B cell (primary cell): Measurements from ENCODE around the gene CCDC178. TPM values are rescaled to one million over a fixed set of nuclear protein-coding genes. Genes with fewer than 3 reads are reported as not detected.

Experiments
- ATAC-seq: fragments of 200-7000 bp; cut with Tn5 transposase; one replicate; pipeline ENCODE4 v1.10.0; 2021; ENCODE audit warnings: low read depth, mild to moderate bottlenecking, moderate number of reproducible peaks, moderate library complexity
- CTCF ChIA-PET: fragments of 350-600 bp; sonication (Branson Sonifier 250); formaldehyde crosslinking; loops from one replicate; lab custom pipeline; 2021; ENCODE audit warnings: antibody characterized with exemption, inconsistent platforms; lab: Charles Lee
- POLR2A ChIA-PET: fragments of 350-600 bp; sonication (Branson Sonifier 250); formaldehyde crosslinking; loops from one replicate; lab custom pipeline; 2021; ENCODE audit warnings: antibody characterized with exemption; lab: Charles Lee
- DNase-seq: peaks from one replicate; pipeline ENCODE4 v3.0.0; 2013
- H2AFZ ChIP-seq: 2 replicates; pipeline ENCODE4 v1.6.1; 2012; ENCODE audit warnings: mild to moderate bottlenecking, low read depth, low read length; ENCODE audit not compliant: insufficient read depth, poor library complexity, severe bottlenecking
- H3K27ac ChIP-seq, 2 donors: 1 replicate in 1 of 2; 2 replicates in 1 of 2; pipeline ENCODE4 v1.5.1; 2012 to 2013; ENCODE audit warnings: low read length in 2 of 2, mild to moderate bottlenecking in 2 of 2, moderate library complexity in 1 of 2
- H3K27me3 ChIP-seq, 4 experiments: fragments of 200-600 bp in 1 of 4; sonication (generic) in 1 of 4; replicated peaks in 1 of 4; 1 replicate in 2 of 4; 2 replicates in 2 of 4; pipeline versions ENCODE4 v1.6.1 to v1.7.0; 2013 to 2016; ENCODE audit warnings: low read length in 3 of 4, mild to moderate bottlenecking in 2 of 4, mixed read lengths in 1 of 4, moderate library complexity in 1 of 4; ENCODE audit not compliant: insufficient read depth in 4 of 4, control insufficient read depth in 3 of 4; ENCODE audit errors: control extremely low read depth in 1 of 4
- H3K36me3 ChIP-seq, 2 experiments: replicated peaks in 1 of 2; 1 replicate in 1 of 2; 2 replicates in 1 of 2; pipeline versions ENCODE4 v1.6.1 to v1.7.1; 2013; ENCODE audit warnings: low read length in 1 of 2; ENCODE audit not compliant: insufficient read depth in 2 of 2, control insufficient read depth in 1 of 2; ENCODE audit errors: control extremely low read depth in 1 of 2, extremely low read depth in 1 of 2
- H3K4me1 ChIP-seq, 2 donors: fragments of 200-600 bp in 1 of 2; sonication (generic) in 1 of 2; 1 replicate in 1 of 2; 2 replicates in 1 of 2; pipeline versions ENCODE4 v1.5.1 to v1.6.1; 2013 to 2017; ENCODE audit warnings: low read length in 2 of 2; ENCODE audit not compliant: control insufficient read depth in 2 of 2, insufficient read depth in 2 of 2
- H3K4me2 ChIP-seq: replicated peaks from 2 replicates; pipeline ENCODE3; 2012; ENCODE audit warnings: mild to moderate bottlenecking, low read depth, low read length; ENCODE audit not compliant: poor library complexity, severe bottlenecking
- H3K4me3 ChIP-seq, 5 experiments: fragments of 200-600 bp in 1 of 5; sonication (generic) in 1 of 5; 1 replicate in 3 of 5; 2 replicates in 2 of 5; pipeline versions ENCODE4 v1.5.1 to v1.7.0; 2011 to 2016; ENCODE audit warnings: low read length in 4 of 5, mild to moderate bottlenecking in 4 of 5, low read depth in 2 of 5, control low read depth in 1 of 5, moderate library complexity in 1 of 5; ENCODE audit not compliant: insufficient read depth in 1 of 5; ENCODE audit errors: control extremely low read depth in 1 of 5, extremely low read depth in 1 of 5
- H3K79me2 ChIP-seq: fragments of 200-600 bp; sonication (generic); one replicate; pipeline ENCODE4 v1.6.0; 2016; ENCODE audit warnings: low read length; ENCODE audit not compliant: control insufficient read depth, insufficient read depth
- H3K9ac ChIP-seq: fragments of 200-600 bp; sonication (generic); 2 replicates; pipeline ENCODE4 v1.6.1; 2017; ENCODE audit warnings: mild to moderate bottlenecking, low read length, moderate library complexity
- H3K9me3 ChIP-seq, 3 donors: one replicate each; pipeline versions ENCODE4 v1.6.1 to v1.7.1; 2013; ENCODE audit warnings: low read length in 2 of 3; ENCODE audit not compliant: control insufficient read depth in 2 of 3, insufficient read depth in 1 of 3; ENCODE audit errors: control extremely low read depth in 1 of 3
- H4K20me1 ChIP-seq: 2 replicates; pipeline ENCODE4 v1.6.0; 2012; ENCODE audit warnings: mild to moderate bottlenecking, low read length; ENCODE audit not compliant: insufficient read depth, control insufficient read depth, poor library complexity, severe bottlenecking
- H3K27ac Mint-ChIP-seq: one replicate; pipeline ENCODE4 v1.8.0; 2021; ENCODE audit warnings: mixed read lengths
- H3K27me3 Mint-ChIP-seq: one replicate; pipeline ENCODE4 v1.8.0; 2021; ENCODE audit warnings: mixed read lengths
- H3K4me1 Mint-ChIP-seq: one replicate; pipeline ENCODE4 v1.8.0; 2021; ENCODE audit warnings: mixed read lengths
- H3K4me3 Mint-ChIP-seq: one replicate; pipeline ENCODE4 v1.8.0; 2021; ENCODE audit warnings: mixed read lengths
- H3K9me3 Mint-ChIP-seq: one replicate; pipeline ENCODE4 v1.8.0; 2022; ENCODE audit warnings: mixed read lengths; ENCODE audit not compliant: insufficient read depth
- CTCF ChIP-seq: fragments of 200-600 bp; IDR thresholded peaks from one replicate; pipeline ENCODE4 v1.8.0; 2022; ENCODE audit warnings: antibody characterized with exemption, mild to moderate bottlenecking
- EZH2 ChIP-seq: IDR thresholded peaks from 2 replicates; pipeline ENCODE4 v1.6.1; 2012; ENCODE audit warnings: borderline replicate concordance, low read depth, mild to moderate bottlenecking, moderate library complexity, low read length; ENCODE audit not compliant: insufficient read depth, poor library complexity, severe bottlenecking
- WGBS: methylation state at CpG from one replicate; pipeline ENCODE4 v1.1.5; 2013; ENCODE audit warnings: missing lambda C conversion rate; ENCODE audit not compliant: insufficient coverage; 5-methylcytosine and 5-hydroxymethylcytosine counted together
- intact Hi-C: fragments of 100-400 bp; cut with micrococcal nuclease; formaldehyde crosslinking; loops from one replicate; pipeline ENCODE4 v1.10.0; 2022
- polyA plus RNA-seq: library from polyadenylated mRNA; depleted of rRNA; stranded (reverse); fragments of >200 nt; gene quantifications from 2 replicates; pipeline ENCODE4 v1.2.3, GENCODE V29; 2012
- total RNA-seq, 2 donors: library from RNA; stranded (reverse); fragments of 120-200 nt in 1 of 2; gene quantifications; 1 replicate in 1 of 2; 2 replicates in 1 of 2; pipeline versions ENCODE4 v1.2.3 to v1.2.4, GENCODE V29; 2013 to 2022

The CCDC178 gene
- total and polyA plus RNA-seq, 2 donors (not counting 1 experiment from before 2014, with no cell fraction given), result not detected

GRCh38 chr18:32919799-32920198 lies 520.7 kb downstream of the CCDC178 start:
- ATAC-seq (peak; percentile 99), DNase-seq (peak; percentile 87)
- Histone ChIP-seq H4K20me1 (no peaks in the 10 kb centered on the region), H3K27me3 (no peaks in the 10 kb centered on the region), H3K9me3 (no peaks in the 10 kb centered on the region), H3K4me3 (no peak overlapping the region), H3K9ac (no peak overlapping the region), H2AFZ (peak overlapping the region; percentile 4), H3K36me3 (no peaks in the 10 kb centered on the region), H3K79me2 (peaks cover 20% of the 10 kb centered on the region), H3K27ac (peak overlapping the region in 1 of 2 donors; percentile 24), H3K4me1 (peaks cover 43 to 52% of the 10 kb centered on the region in 2 donors), H3K4me2 (peak overlapping the region; percentile 29)
- Mint-ChIP-seq H3K27ac (no peak overlapping the region), H3K9me3 (no peaks in the 10 kb centered on the region), H3K4me3 (peak overlapping the region; percentile 49), H3K4me1 (peaks cover 44% of the 10 kb centered on the region), H3K27me3 (no peaks in the 10 kb centered on the region)
- intact Hi-C loops, result loop anchor here (1.0 to 5.0 kb wide), 5 partner anchors 17 to 205 kb away; partner anchors contain the start of gene KLHL14
- ChIA-PET POLR2A (no interaction called here), CTCF (interaction anchor here (0.9 to 4.6 kb wide), 3 partner anchors 148 to 225 kb away, joined by 3 to 65 read pairs (median 40); partner anchors contain the start of gene KLHL14)
- WGBS, result 14% methylated on average over 2 of the region's 2 CpGs
- no peak for TF ChIP-seq EZH2
- TF ChIP-seq CTCF, result peak; percentile 97

GRCh38 chr18:32918692-32919250 lies 521.8 kb downstream of the CCDC178 start:
- H2AFZ ChIP-seq, result peak overlapping the region; percentile 60
- H3K27me3 Mint-ChIP-seq, result no peaks in the 10 kb centered on the region
- TF ChIP-seq EZH2, result no peak
- no peak for TF ChIP-seq CTCF
- peak overlapping the region; percentile 3 for H3K9ac ChIP-seq
- peak overlapping the region; percentile 24 to 48 for H3K27ac ChIP-seq
- H3K9me3 Mint-ChIP-seq, result no peaks in the 10 kb centered on the region
- H3K4me1 Mint-ChIP-seq, result peaks cover 40% of the 10 kb centered on the region
- WGBS, result 47% methylated on average over 3 of the region's 5 CpGs
- ChIA-PET CTCF (interaction anchor here (0.8 to 4.5 kb wide), 16 partner anchors 9 to 342 kb away, joined by 3 to 69 read pairs (median 6); partner anchors contain the start of gene KLHL14), POLR2A (no interaction called here)
- peak overlapping the region; percentile 70 for H3K27ac Mint-ChIP-seq
- H3K79me2 ChIP-seq, result peaks cover 20% of the 10 kb centered on the region
- peak overlapping the region; percentile 36 for H3K4me3 Mint-ChIP-seq
- H3K36me3 ChIP-seq, result no peaks in the 10 kb centered on the region
- no peaks in the 10 kb centered on the region for H4K20me1 ChIP-seq
- H3K4me2 ChIP-seq, result peak overlapping the region; percentile 29
- DNase-seq, result peak; percentile 21
- no peaks in the 10 kb centered on the region for H3K27me3 ChIP-seq
- peaks cover 40 to 52% of the 10 kb centered on the region in 2 donors for H3K4me1 ChIP-seq
- H3K9me3 ChIP-seq, result no peaks in the 10 kb centered on the region
- no peak for ATAC-seq
- intact Hi-C loops, result loop anchor here (2.0 to 5.0 kb wide), 4 partner anchors 16 to 146 kb away; partner anchors contain the start of gene KLHL14
- no peak overlapping the region for H3K4me3 ChIP-seq
